ENCODE measurements around the gene FLII. TPM values are rescaled to one million over a fixed set of nuclear protein-coding genes. Genes with fewer than 3 reads are reported as not detected.

The FLII gene
- total and polyA plus RNA-seq, 12 donors, result 207 to 469 (median 292) TPM

GRCh38 chr17:18195246-18195645, 63.3 kb downstream of the FLII start:
- no peaks in the 10 kb centered on the region for H3K9me3 ChIP-seq
- intact Hi-C loops (cut with DNase I), result no loop called here
- no peak overlapping the region for H3K4me3 ChIP-seq
- no peak for TF ChIP-seq CTCF (IDR thresholded peaks at IDR 0.05)
- no peak overlapping the region for H3K27ac ChIP-seq
- DNase-seq, result no peak
- H3K36me3 ChIP-seq, result peaks cover 0 to 81% (median 22%) of the 10 kb centered on the region in 9 donors
- peaks cover 26 to 96% (median 78%) of the 10 kb centered on the region in 9 donors for H3K4me1 ChIP-seq
- 66 to 71% methylated on average over 5 of the region's 5 CpGs for WGBS, 2 donors
- ATAC-seq, result no peak
- no peaks in the 10 kb centered on the region for H3K27me3 ChIP-seq

Other genes with a start within 250 kb of the FLII start
- 10 to 100 TPM; 32.6 to 43.5 (median 37.4) TPM for gene ATPAF2, start 219.6 kb downstream of the FLII start, total RNA-seq
- 10 to 100 TPM; 21.5 to 55.8 TPM for gene ATPAF2, start 219.6 kb downstream of the FLII start, polyA plus RNA-seq
- gene GID4, start 219.3 kb downstream of the FLII start, total RNA-seq, result 10 to 100 TPM; 14.6 to 23.7 (median 17.3) TPM
- 1 to 10 TPM; 7.0 to 9.5 TPM for gene GID4, start 219.3 kb downstream of the FLII start, polyA plus RNA-seq
- 10 to 100 TPM; 18.1 to 23.3 (median 20.9) TPM for gene DRG2, start 170.8 kb downstream of the FLII start, total RNA-seq
- gene DRG2, start 170.8 kb downstream of the FLII start, polyA plus RNA-seq, result 10 to 100 TPM; 28.4 to 44.3 TPM
- gene MYO15A, start 150.0 kb downstream of the FLII start, total RNA-seq, result under 1 TPM in 7 of 10 donors, not detected in 3; 0.11 to 0.58 (median 0.26) TPM
- 1 to 10 TPM in 1 of 2 donors, under 1 TPM in 1; 0.35 to 1.2 TPM for gene MYO15A, start 150.0 kb downstream of the FLII start, polyA plus RNA-seq
- 100 to 1,000 TPM; 163 to 208 (median 194) TPM for gene ALKBH5, start 74.9 kb downstream of the FLII start, total RNA-seq
- gene ALKBH5, start 74.9 kb downstream of the FLII start, polyA plus RNA-seq, result 10 to 100 TPM; 72.6 to 80.3 TPM
- 10 to 100 TPM in 1 of 10 donors, 1 to 10 TPM in 9; 7.2 to 12.4 (median 9.1) TPM for gene LLGL1, start 33.1 kb downstream of the FLII start, total RNA-seq
- gene LLGL1, start 33.1 kb downstream of the FLII start, polyA plus RNA-seq, result 1 to 10 TPM; 5.8 to 5.9 TPM
- 10 to 100 TPM; 23.9 to 43.4 (median 33.5) TPM for gene MIEF2, start 1.9 kb upstream of the FLII start, total RNA-seq
- gene MIEF2, start 1.9 kb upstream of the FLII start, polyA plus RNA-seq, result 10 to 100 TPM; 18.9 to 20.6 TPM
- 10 to 100 TPM in 9 of 10 donors, 1 to 10 TPM in 1; 8.2 to 15.6 (median 13.2) TPM for gene TOP3A, start 56.3 kb upstream of the FLII start, total RNA-seq
- 10 to 100 TPM in 1 of 2 donors, 1 to 10 TPM in 1; 8.5 to 10.8 TPM for gene TOP3A, start 56.3 kb upstream of the FLII start, polyA plus RNA-seq
- gene SMCR8, start 56.6 kb upstream of the FLII start, total RNA-seq, result 10 to 100 TPM in 9 of 10 donors, 1 to 10 TPM in 1; 9.5 to 15.7 (median 12.0) TPM
- 1 to 10 TPM; 2.1 to 2.4 TPM for gene SMCR8, start 56.6 kb upstream of the FLII start, polyA plus RNA-seq
- gene SHMT1, start 104.8 kb upstream of the FLII start, total RNA-seq, result 10 to 100 TPM in 1 of 10 donors, 1 to 10 TPM in 9; 2.7 to 11.6 (median 4.9) TPM
- gene SHMT1, start 104.8 kb upstream of the FLII start, polyA plus RNA-seq, result 1 to 10 TPM; 7.3 to 8.4 TPM
- gene EVPLL, start 119.0 kb upstream of the FLII start, total RNA-seq, result not detected
- under 1 TPM in 1 of 2 donors, not detected in 1; 0.03 TPM for gene EVPLL, start 119.0 kb upstream of the FLII start, polyA plus RNA-seq
- gene LGALS9C, start 218.1 kb upstream of the FLII start, total RNA-seq, result under 1 TPM in 1 of 10 donors, not detected in 9; 0.18 TPM
- gene LGALS9C, start 218.1 kb upstream of the FLII start, polyA plus RNA-seq, result not detected